MG63 (cell line): ENCODE data around the gene ARL13B. TPM values are rescaled to one million over a fixed set of nuclear protein-coding genes. Genes with fewer than 3 reads are reported as not detected.

ENCODE experiments used
- DNase-seq: peaks from one replicate; pipeline ENCODE4 v3.0.0-alpha.2; 2020
- H3K27me3 ChIP-seq: fragments of 250-450 bp; sonication (Bioruptor Pico); 2 replicates; pipeline ENCODE4 v1.5.1; 2020; ENCODE audit warnings: mild to moderate bottlenecking, moderate library complexity
- H3K36me3 ChIP-seq: fragments of 250-450 bp; sonication (Bioruptor Pico); 2 replicates; pipeline ENCODE4 v1.5.1; 2020; ENCODE audit warnings: mild to moderate bottlenecking, moderate library complexity
- H3K4me3 ChIP-seq: fragments of 250-450 bp; sonication (Bioruptor Pico); 2 replicates; pipeline ENCODE4 v1.5.1; 2020; ENCODE audit warnings: mild to moderate bottlenecking, moderate library complexity
- H3K9me3 ChIP-seq: fragments of 250-450 bp; sonication (Bioruptor Pico); 2 replicates; pipeline ENCODE4 v1.5.1; 2020; ENCODE audit warnings: mild to moderate bottlenecking, moderate library complexity
- total RNA-seq: library from RNA; depleted of rRNA; stranded (reverse); fragments of >200 nt; shearing (Covaris generic); gene quantifications from 2 replicates; pipeline ENCODE4 v1.2.3, GENCODE V29; 2014; ENCODE audit warnings: low replicate concordance

Gene ARL13B
- total RNA-seq, 1 experiment from 2014 or later = 6.6 TPM

- DNase-seq = no peak
- Histone ChIP-seq H3K9me3 (no peaks in the 10 kb centered on the region), H3K4me3 (no peak overlapping the region), H3K36me3 (no peaks in the 10 kb centered on the region), H3K27me3 (no peaks in the 10 kb centered on the region)
Observed at GRCh38 chr3:93988283-93988682, 8.3 kb downstream of the ARL13B start.

DNA sequence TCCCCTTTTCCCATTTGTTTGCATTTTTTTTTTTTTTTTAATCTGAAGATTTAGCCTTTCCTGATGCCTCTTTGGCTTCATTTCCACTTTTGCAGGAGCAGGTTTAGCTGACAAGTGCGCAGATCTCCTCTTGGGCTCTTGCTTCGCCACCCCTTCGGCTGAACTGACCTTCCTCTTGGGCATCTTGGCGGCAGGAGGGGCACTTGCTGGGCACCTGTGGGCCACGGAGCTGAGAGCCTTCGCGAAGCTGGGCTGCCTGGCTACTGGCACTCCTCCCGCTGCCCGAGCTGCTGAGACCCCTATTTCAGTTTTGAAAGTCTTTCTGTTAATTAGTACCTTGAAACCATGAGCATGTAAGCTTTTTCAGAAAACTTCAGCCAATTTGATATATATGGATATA, 8.8 kb downstream of the ARL13B start:
- Histone ChIP-seq H3K9me3 (no peaks in the 10 kb centered on the region), H3K4me3 (no peak overlapping the region), H3K27me3 (no peaks in the 10 kb centered on the region), H3K36me3 (no peaks in the 10 kb centered on the region)
- no peak for DNase-seq

GRCh38 chr3:93989241-93989640, 9.3 kb downstream of the ARL13B start:
- Histone ChIP-seq H3K9me3 (no peaks in the 10 kb centered on the region), H3K36me3 (no peaks in the 10 kb centered on the region), H3K27me3 (no peaks in the 10 kb centered on the region), H3K4me3 (no peak overlapping the region)
- no peak for DNase-seq

GRCh38 chr3:93991631-93992030, 11.7 kb downstream of the ARL13B start:
- no peaks in the 10 kb centered on the region for H3K27me3 ChIP-seq
- no peak for DNase-seq
- H3K36me3 ChIP-seq = no peaks in the 10 kb centered on the region
- no peak overlapping the region for H3K4me3 ChIP-seq
- no peaks in the 10 kb centered on the region for H3K9me3 ChIP-seq

- no peak for DNase-seq
- Histone ChIP-seq H3K36me3 (no peaks in the 10 kb centered on the region), H3K4me3 (no peak overlapping the region), H3K27me3 (no peaks in the 10 kb centered on the region), H3K9me3 (no peaks in the 10 kb centered on the region)
Observed at GRCh38 chr3:93992207-93992606, 12.3 kb downstream of the ARL13B start.

- Histone ChIP-seq H3K9me3 (no peaks in the 10 kb centered on the region), H3K4me3 (no peak overlapping the region), H3K36me3 (no peaks in the 10 kb centered on the region), H3K27me3 (no peaks in the 10 kb centered on the region)
- no peak for DNase-seq
Observed at GRCh38 chr3:93994056-93994455, 14.1 kb downstream of the ARL13B start.

GRCh38 chr3:94001191-94001590, 21.2 kb downstream of the ARL13B start:
- H3K9me3 ChIP-seq = no peaks in the 10 kb centered on the region
- no peak overlapping the region for H3K4me3 ChIP-seq
- DNase-seq = no peak
- H3K36me3 ChIP-seq = peaks cover 3% of the 10 kb centered on the region
- H3K27me3 ChIP-seq = no peaks in the 10 kb centered on the region

- Histone ChIP-seq H3K27me3 (no peaks in the 10 kb centered on the region), H3K36me3 (peaks cover 3% of the 10 kb centered on the region), H3K4me3 (no peak overlapping the region), H3K9me3 (no peaks in the 10 kb centered on the region)
- no peak for DNase-seq
Observed at GRCh38 chr3:94001827-94002495, 22.0 kb downstream of the ARL13B start.

GRCh38 chr3:94004301-94004910, 24.5 kb downstream of the ARL13B start:
- Histone ChIP-seq H3K27me3 (no peaks in the 10 kb centered on the region), H3K4me3 (peak overlapping the region; percentile 13; the same call in 1 of the 2 replicates), H3K36me3 (peaks cover 3% of the 10 kb centered on the region), H3K9me3 (no peaks in the 10 kb centered on the region)
- DNase-seq = no peak

DNA sequence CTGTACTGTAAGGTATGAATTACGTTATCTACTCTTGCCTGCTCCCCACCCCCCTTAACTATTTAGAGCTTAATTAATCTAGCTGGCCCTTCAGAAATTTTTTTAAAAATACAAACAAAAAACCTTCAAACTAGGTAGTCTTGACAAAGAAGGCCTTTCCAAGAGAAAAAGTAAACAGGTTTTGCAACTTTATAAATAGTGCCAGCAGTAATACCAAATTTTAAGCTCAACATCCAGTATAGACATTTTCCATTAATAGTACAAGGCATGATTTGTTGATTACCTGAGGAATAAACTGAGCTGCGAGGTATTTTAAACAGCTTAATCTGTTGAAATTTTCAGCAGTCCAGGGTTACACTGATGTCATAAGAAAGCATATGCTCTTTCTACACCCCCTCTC, 28.3 kb downstream of the ARL13B start:
- H3K4me3 ChIP-seq = no peak overlapping the region
- no peaks in the 10 kb centered on the region for H3K9me3 ChIP-seq
- peaks cover 3% of the 10 kb centered on the region for H3K36me3 ChIP-seq
- H3K27me3 ChIP-seq = no peaks in the 10 kb centered on the region
- DNase-seq = no peak

GRCh38 chr3:94009608-94010007, 29.7 kb downstream of the ARL13B start:
- no peak for DNase-seq
- H3K36me3 ChIP-seq = peaks cover 3% of the 10 kb centered on the region; the same call in 1 of the 2 replicates
- H3K9me3 ChIP-seq = no peaks in the 10 kb centered on the region
- no peaks in the 10 kb centered on the region for H3K27me3 ChIP-seq
- no peak overlapping the region for H3K4me3 ChIP-seq

DNA sequence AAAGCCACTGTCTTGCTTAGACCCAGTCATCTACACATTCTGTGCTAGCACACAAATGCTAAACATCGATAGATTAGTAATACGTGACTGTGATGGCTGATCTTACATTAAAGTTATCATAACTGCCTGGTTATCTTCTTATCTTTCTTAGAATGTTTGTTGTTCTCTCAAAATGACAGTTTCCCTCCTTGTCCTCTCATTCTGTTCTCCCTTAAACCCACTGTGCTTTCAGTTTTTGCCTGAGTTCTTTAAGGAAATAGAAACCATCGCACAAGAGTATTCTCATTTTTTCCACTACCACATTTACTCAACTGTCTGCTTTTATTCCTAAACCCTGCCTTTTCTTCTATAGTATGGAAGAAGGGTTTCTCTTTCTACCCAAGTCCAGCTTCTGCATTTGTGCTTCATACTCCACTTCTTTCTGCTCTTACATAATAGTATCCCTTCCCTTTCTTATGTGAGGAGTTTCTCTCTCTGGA, 31.3 kb downstream of the ARL13B start:
- DNase-seq = no peak
- Histone ChIP-seq H3K9me3 (no peaks in the 10 kb centered on the region), H3K4me3 (no peak overlapping the region), H3K36me3 (no peaks in the 10 kb centered on the region), H3K27me3 (no peaks in the 10 kb centered on the region)

- Histone ChIP-seq H3K9me3 (no peaks in the 10 kb centered on the region), H3K4me3 (no peak overlapping the region), H3K27me3 (no peaks in the 10 kb centered on the region), H3K36me3 (no peaks in the 10 kb centered on the region)
- DNase-seq = no peak
Observed at GRCh38 chr3:94012185-94012584, 32.2 kb downstream of the ARL13B start.

- H3K4me3 ChIP-seq = no peak overlapping the region
- no peaks in the 10 kb centered on the region for H3K36me3 ChIP-seq
- no peaks in the 10 kb centered on the region for H3K27me3 ChIP-seq
- no peaks in the 10 kb centered on the region for H3K9me3 ChIP-seq
- DNase-seq = no peak
Observed at GRCh38 chr3:94015025-94015424, 35.1 kb downstream of the ARL13B start.

DNA sequence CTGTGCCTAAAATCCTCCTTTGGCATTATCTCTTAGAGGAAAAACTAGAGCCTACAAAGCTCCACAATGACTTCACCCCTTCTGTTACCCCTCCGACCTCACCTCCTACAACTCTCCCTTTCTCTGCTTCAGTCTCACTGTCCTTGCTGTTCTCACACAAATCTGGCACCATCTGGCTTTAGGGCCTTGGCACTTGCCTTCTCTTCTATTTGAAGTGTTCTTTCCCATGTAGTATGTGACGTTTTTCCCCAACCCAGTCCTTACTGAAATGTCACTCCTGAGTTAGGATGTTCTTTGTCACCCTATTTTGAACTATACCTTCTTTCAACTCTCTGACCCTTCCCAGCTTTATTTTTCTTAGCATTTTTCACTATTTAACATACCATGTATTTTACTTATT, 39.7 kb downstream of the ARL13B start:
- DNase-seq = no peak
- Histone ChIP-seq H3K27me3 (no peaks in the 10 kb centered on the region), H3K36me3 (no peaks in the 10 kb centered on the region), H3K9me3 (no peaks in the 10 kb centered on the region), H3K4me3 (no peak overlapping the region)

DNA sequence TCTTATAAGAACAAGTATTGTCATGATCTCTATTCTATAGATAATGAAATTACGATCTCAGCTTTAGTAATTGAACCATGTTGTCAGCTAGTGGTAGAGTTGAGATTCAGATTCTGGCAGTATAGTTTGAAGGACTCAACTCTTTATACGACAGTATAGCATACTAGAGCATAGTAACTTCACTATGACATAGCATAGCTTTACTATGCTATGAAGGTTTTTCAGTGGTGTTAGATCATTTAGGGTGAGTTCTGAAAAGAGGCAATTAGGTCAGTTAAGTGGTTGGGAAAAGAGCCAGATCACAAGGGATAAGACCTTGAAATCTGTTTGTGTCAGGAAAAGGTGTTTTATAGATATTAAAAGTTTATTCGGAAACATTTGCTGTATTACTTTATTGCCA, 40.3 kb downstream of the ARL13B start:
- H3K27me3 ChIP-seq = no peaks in the 10 kb centered on the region
- no peaks in the 10 kb centered on the region for H3K9me3 ChIP-seq
- H3K4me3 ChIP-seq = no peak overlapping the region
- no peaks in the 10 kb centered on the region for H3K36me3 ChIP-seq
- no peak for DNase-seq

GRCh38 chr3:94024385-94024784, 44.4 kb downstream of the ARL13B start:
- no peak overlapping the region for H3K4me3 ChIP-seq

DNA sequence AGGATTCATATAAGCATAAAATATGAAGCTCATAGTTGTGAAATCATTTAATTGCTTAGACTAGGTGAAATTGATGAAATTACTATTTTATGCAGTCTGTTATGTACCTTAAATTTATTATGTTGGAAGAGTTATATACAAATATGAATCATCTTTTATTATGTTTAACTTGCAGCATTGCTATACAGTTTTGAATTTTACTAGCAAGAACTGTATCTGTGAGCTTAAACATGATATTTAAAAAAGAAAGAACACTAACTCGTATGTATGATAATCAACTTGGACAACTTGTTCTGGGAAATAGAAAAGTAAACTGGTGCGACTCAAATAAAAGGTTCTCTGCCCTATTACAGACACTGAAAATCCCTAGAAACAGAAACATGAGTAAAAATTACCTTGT, 46.7 kb downstream of the ARL13B start:
- Histone ChIP-seq H3K27me3 (no peaks in the 10 kb centered on the region), H3K36me3 (no peaks in the 10 kb centered on the region), H3K9me3 (no peaks in the 10 kb centered on the region), H3K4me3 (no peak overlapping the region)
- DNase-seq = no peak

More at GRCh38 chr3:94024385-94024784, 44.4 kb downstream of the ARL13B start:
- no peak for DNase-seq
- no peaks in the 10 kb centered on the region for H3K36me3 ChIP-seq
- no peaks in the 10 kb centered on the region for H3K9me3 ChIP-seq
- H3K27me3 ChIP-seq = no peaks in the 10 kb centered on the region
